A549 treated with Mapracorat at 1 μM for 4 hours (cell line): ENCODE measurements around the gene RNF157. TPM values are rescaled to one million over a fixed set of nuclear protein-coding genes. Genes with fewer than 3 reads are reported as not detected.

Experiments used
- total RNA-seq: library from RNA; stranded (reverse); fragments of 200-300 nt; extraction: Qiagen RNA extraction; gene quantifications from 5 replicates; pipeline ENCODE4 v1.2.3, GENCODE V29; 2022

The RNF157 gene
- 6.4 to 9.5 TPM (median 7.3 TPM) in 5 replicates for total RNA-seq

DNA sequence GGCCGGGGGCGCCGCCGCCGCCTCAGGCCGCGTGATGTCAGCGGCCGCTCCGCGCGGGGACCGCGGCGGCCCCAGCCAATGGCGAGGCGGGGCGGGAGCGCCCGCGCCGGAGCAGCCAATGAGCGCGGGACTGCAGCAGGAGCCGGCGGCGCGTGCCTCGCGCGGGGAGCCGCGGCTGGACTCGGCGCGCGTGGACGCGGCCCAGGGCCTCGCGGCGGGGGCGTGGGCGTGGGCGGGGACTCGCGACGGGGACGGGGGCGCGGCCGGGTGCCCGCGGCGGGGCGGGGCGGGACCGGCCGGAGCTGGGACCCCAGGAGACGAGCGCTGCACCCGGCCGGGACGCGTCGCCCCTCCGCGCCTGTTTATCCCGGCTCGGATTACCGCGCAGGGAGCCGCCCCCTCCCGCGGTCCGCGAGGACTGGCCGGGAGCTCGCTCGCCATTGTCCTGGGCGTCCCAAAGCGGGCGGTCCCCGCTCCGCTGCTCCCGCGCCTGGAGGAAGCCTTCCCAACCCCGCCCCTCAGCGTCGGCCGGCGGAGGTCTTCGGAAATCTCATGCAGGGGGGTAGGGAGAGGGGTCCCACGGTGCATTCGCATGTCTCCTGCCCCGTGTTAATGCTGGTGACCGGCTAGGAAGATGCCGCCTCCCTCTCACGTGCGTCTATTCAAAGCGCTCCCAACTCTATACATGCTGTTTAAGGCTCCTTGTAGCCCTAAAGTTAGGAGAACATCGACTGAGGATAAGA lies at the start of gene RNF157:
RNF157 (minus strand) TSS at position 33 of the 743 bp plus-strand sequence. CDS start 253 bp downstream, outside the sequence.

DNA sequence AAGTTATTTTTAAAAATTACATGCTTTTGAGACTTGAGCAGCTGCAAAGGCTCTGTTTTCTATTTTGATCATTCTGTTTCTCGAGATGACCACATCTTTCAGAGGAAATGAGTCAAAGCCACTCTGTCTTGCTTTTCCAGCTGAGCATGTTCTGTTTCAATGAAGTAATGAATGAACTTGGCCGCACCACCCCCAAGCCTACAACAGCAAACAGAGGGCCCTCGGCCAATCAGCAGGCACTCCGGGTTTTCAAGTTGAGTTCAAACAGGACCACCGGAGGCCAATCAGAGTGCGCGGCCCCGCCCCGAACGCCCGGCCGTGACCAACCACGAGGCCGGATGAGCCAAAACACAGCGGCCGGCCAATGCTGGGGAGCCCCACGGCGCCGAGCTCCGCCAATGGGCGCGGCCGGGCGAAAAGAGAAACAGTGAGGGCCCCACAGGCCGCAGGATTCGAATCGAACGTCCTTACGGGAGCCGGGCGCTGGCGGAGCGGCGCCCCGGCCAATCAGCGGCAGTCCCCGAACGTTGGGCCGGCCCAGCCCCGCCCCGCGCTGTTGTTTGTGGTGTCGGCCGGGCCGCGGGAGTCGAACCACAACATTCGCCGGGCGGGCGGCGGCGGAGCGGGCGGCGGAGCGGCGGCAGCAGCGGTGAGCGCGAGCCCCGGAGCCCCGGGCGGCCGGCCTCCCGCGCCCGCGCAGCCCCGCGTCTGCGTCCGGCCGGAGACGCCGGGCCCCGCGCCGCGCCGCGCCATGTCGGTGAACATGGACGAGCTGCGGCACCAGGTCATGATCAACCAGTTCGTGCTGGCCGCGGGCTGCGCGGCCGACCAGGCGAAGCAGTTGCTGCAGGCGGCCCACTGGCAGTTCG lies 24.7 kb upstream of the RNF157 start, which contains the start of gene UBALD2:
UBALD2 (plus strand) TSS at position 594 of the 869 bp plus-strand sequence; CDS start at position 752, 158 bp downstream.

DNA sequence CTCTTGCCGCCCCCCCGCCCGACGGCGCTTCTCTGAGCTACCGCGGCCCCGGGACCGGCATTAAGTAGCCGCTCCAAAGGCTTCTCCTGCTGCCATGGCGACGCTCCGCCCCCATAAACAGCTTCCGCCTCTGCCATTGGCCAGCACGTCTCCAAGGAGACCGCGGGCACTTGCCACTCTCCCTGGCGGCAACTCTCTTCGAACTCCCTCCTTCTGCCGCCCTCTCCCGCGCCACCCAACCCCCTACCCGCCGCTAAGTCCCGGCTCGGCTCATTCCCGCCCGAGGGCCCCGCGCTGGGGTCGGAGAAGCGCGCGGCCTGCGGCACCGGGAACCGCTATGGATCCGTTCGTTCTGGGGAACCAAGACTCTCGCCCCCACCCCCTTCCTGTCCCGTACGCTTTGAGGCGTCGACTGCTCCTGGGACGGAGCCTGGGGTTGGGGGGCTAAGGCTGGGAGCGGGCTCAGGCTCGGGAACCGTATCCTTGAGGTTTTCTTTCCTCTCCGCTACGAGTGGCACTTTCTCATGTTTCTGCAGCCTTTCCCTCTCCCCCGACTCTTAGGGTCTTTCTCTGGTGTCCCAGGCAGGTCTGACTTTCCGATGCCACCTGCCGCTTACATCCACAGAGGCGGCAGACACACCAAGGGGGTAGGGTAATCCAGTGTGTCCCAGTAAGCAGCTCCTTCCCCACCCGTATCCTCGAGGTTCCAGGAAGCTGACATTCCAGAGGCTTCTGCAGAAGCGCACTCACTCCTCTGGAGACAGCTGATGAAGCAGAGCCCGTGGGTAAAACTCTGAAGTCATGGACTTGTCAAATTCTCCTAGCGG lies 98.9 kb downstream of the RNF157 start, which contains the start of gene FOXJ1:
FOXJ1 (minus strand) TSS at position 34 of the 827 bp plus-strand sequence. CDS start 850 bp downstream, outside the sequence.

DNA sequence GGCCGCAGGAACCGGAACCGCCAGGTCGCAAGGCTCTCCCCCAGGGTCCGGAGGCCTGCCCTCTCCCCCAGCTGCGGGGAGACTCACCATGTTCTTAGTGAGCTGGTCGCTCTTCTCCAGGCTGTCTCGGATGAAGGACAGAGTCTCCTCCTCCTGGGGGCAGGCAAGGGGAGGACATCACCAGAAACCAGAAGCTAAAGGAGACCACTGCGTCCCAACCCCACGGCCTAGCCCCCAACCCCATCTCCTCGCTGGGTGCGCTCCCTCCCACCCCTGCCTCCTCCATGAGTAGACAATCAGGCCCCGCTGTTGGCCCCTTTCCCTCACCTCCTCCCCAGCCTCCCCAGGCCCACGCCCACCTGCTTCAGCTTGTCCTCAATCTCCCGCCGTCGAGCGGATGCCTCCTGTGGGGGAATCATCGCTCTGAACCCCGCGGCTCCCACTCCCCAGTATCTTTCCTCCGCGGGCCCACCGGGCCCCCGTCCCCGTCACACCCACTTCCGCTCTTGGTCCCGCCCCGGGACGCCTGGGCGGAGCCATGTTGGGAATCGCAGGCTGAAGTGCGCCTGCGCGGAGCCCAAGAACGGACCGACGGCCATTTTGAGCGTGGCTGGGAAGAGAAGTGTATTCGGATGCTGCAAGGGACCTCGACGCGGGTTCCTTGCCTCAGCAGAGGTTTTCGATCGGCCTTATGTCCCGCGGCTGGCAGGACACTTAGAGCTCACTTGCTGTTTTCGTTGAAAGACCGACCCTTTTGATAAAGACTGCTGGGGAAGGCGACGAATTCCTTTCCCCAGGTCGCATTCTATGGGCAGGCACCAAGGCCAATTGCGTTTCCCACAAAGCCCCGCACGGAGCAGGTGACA lies 136.8 kb downstream of the RNF157 start, which contains the start of gene EXOC7:
EXOC7 (minus strand) TSS at position 514 of the 866 bp plus-strand sequence; CDS start at position 419, 95 bp downstream.

Other genes starting within 250 kb of the RNF157 start
- gene CDK3, start 239.6 kb downstream of the RNF157 start, total RNA-seq = 4.2 to 6.2 TPM (median 4.7 TPM) in 5 replicates
- 15.7 to 21.0 TPM (median 16.7 TPM) in 5 replicates for gene EVPL, start 213.2 kb downstream of the RNF157 start, total RNA-seq
- gene SRP68, start 168.0 kb downstream of the RNF157 start, total RNA-seq = 76.1 to 80.1 TPM (median 78.6 TPM) in 5 replicates
- gene GALR2, start 165.7 kb downstream of the RNF157 start, total RNA-seq = 0.54 to 2.1 TPM (median 1.8 TPM) in 5 replicates
- gene ZACN, start 161.3 kb downstream of the RNF157 start, total RNA-seq = 0.10 to 0.36 TPM (median 0.22 TPM) in 5 replicates
- 53.7 to 67.5 TPM (median 64.7 TPM) in 5 replicates for gene EXOC7, start 136.7 kb downstream of the RNF157 start, total RNA-seq
- gene FOXJ1, start 99.2 kb downstream of the RNF157 start, total RNA-seq = 0.41 to 0.80 TPM (median 0.70 TPM) in 5 replicates
- 76.2 to 129 TPM (median 117 TPM) in 5 replicates for gene UBALD2, start 24.9 kb upstream of the RNF157 start, total RNA-seq
- gene QRICH2, start 67.8 kb upstream of the RNF157 start, total RNA-seq = 0.45 to 1.5 TPM (median 1.2 TPM) in 5 replicates
- 51.1 to 64.4 TPM (median 58.5 TPM) in 5 replicates for gene PRPSAP1, start 113.4 kb upstream of the RNF157 start, total RNA-seq
- 35.7 to 54.0 TPM (median 44.8 TPM) in 5 replicates for gene SPHK1, start 144.1 kb upstream of the RNF157 start, total RNA-seq
- 23.1 to 32.6 TPM (median 29.5 TPM) in 5 replicates for gene UBE2O, start 212.7 kb upstream of the RNF157 start, total RNA-seq
- 0.20 to 0.81 TPM (median 0.64 TPM) in 4 of 5 replicates, not detected in the other for gene AANAT, start 227.1 kb upstream of the RNF157 start, total RNA-seq